ENCODE measurements around the gene CD163.
"Not testable (repeated sequence)": the region's sequence is repeated elsewhere in the genome, so short reads cannot be mapped to it uniquely, and the experiment has no call there.

Gene CD163

GRCh38 chr12:7503686-7504415 lies at the start of gene CD163:
Gene CD163 (minus strand): TSS chr12:7503777. CDS start chr12:7503690, 87 bp downstream.
- no peak within 1 kb of the TSS for H3K4me3 ChIP-seq (ENCODE audit: low read length)
- no peak for TF ChIP-seq CTCF (conservative IDR thresholded peaks at IDR 0.05; ENCODE audit: low read depth, low read length)
- DNase-seq (ENCODE audit: low read depth): no peak

GRCh38 chr12:7542813-7543212 lies 39.2 kb upstream of the CD163 start:
- DNase-seq (ENCODE audit: low read depth): no peak
- TF ChIP-seq CTCF (conservative IDR thresholded peaks at IDR 0.05; ENCODE audit: low read depth, low read length): no peak

GRCh38 chr12:7542046-7542445 lies 38.5 kb upstream of the CD163 start:
- H3K4me3 ChIP-seq (ENCODE audit: low read length): no peak overlapping the region
- DNase-seq (ENCODE audit: low read depth): no peak
- no peak for TF ChIP-seq CTCF (conservative IDR thresholded peaks at IDR 0.05; ENCODE audit: low read depth, low read length)

More at GRCh38 chr12:7542813-7543212, 39.2 kb upstream of the CD163 start:
- H3K4me3 ChIP-seq (ENCODE audit: low read length): no peak overlapping the region

- DNase-seq (ENCODE audit: low read depth): no peak
- no peak overlapping the region for H3K4me3 ChIP-seq (ENCODE audit: low read length)
- TF ChIP-seq CTCF (conservative IDR thresholded peaks at IDR 0.05; ENCODE audit: low read depth, low read length): no peak
Observed at GRCh38 chr12:7514416-7514815, 10.8 kb upstream of the CD163 start.

- TF ChIP-seq CTCF (conservative IDR thresholded peaks at IDR 0.05; ENCODE audit: low read depth, low read length): no peak
- peak; percentile 16 for DNase-seq (ENCODE audit: low read depth)
- no peak overlapping the region for H3K4me3 ChIP-seq (ENCODE audit: low read length)
Observed at GRCh38 chr12:7512553-7512952, 9.0 kb upstream of the CD163 start.

- not testable (repeated sequence) for H3K4me3 ChIP-seq (ENCODE audit: low read length); DNase-seq (ENCODE audit: low read depth)
Observed at GRCh38 chr12:7509793-7510470, 6.4 kb upstream of the CD163 start.

- no peak overlapping the region for H3K4me3 ChIP-seq (ENCODE audit: low read length)
- TF ChIP-seq CTCF (conservative IDR thresholded peaks at IDR 0.05; ENCODE audit: low read depth, low read length): no peak
- no peak for DNase-seq (ENCODE audit: low read depth)
Observed at GRCh38 chr12:7502612-7503011, 965 bp downstream of the CD163 start.

Data from retinal pigment epithelial cell (primary cell).